Central memory CD4-positive, alpha-beta T cell (primary cell): ENCODE data around the gene CASKIN2.

ENCODE experiments used
- DNase-seq: peaks from one replicate; pipeline ENCODE4 v3.0.0; 2022

CASKIN2 gene

DNA sequence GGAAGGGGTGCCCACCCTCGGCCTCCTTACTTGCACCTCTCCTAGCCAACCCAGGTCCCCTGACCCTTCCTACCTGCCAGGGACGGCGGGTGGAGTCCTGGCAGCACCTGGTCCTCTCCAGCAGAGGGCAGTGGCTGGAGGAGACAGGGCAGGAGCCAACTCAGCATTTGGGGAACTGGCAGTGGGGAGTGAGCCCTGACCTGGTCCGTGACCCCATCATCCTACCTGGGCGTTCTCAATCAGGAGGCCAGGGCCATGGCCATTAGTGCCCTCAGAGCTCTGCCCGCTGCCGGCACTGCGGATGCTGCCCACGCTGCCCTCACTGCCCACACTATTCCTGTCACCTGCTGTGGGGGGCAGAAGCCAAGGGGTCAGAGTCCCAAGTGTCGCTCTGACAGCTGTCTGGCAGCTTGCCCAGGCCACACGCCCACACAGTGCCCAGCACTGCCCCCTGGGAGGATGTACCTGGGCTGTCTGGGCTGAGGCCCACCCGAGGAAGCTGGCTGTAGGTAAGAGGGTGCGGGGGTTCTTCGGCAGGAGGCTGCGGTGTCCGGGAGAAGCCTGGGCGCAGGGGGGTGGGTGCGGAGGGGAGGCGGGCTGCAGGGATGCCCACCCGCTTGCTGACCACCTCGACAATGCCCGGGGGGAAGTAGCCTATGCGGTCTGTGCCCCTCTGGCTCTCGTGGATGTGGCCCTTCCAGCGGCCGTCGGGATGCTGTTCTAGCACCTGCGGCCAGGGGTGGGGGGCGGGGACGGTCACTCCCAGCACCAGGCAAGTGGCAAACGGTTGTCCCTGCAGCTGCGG lies 10.8 kb downstream of the CASKIN2 start:
- DNase-seq: peak; percentile 38

DNA sequence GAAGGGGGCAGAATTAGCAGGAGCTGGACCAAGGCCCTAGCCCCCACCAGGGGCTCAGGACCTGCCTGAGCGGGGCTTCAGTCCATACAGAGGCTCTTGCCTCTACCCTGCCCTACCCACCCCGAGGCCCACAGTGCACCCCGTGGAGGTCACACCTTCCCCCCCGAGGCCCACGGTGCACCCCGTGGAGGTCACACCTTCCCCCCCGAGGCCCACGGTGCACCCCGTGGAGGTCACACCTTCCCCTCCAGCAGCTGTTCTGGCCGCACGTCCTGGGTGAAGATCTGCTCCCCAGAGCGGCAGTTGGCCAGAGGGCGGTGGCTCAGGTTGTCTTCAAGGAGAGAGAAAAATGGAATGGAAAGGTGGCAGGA lies 11.4 kb downstream of the CASKIN2 start:
- no peak for DNase-seq

DNA sequence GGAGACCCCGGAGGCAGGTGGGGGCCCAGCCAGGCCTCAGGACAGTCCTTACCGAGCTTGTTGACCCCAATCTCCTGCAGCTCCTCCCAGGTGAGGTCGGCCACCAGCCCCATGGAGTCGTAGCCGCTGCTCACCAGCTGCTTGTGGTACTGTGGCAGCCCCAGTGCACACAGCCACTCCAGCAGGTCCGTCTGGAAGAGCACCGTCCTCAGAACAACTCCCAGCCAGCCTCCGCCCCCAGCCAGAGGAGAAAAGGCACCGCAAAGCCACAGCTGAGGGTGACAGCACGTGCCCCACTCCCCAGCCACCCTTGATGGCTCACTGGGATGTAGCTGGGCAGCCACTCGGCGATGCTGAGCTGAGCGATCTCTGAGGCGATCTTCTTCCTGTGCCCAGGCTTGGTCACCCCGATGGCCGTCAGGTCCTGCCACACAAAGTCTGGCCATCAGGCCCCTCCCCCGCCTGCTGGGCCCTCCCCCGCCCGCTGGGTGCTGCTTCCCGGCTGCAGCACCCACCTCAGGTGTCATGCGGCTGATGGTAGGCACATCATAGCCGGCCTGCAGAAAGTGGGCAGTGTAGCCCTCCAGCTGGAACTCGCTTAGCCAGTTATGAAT lies 11.9 kb downstream of the CASKIN2 start:
- DNase-seq: no peak

DNA sequence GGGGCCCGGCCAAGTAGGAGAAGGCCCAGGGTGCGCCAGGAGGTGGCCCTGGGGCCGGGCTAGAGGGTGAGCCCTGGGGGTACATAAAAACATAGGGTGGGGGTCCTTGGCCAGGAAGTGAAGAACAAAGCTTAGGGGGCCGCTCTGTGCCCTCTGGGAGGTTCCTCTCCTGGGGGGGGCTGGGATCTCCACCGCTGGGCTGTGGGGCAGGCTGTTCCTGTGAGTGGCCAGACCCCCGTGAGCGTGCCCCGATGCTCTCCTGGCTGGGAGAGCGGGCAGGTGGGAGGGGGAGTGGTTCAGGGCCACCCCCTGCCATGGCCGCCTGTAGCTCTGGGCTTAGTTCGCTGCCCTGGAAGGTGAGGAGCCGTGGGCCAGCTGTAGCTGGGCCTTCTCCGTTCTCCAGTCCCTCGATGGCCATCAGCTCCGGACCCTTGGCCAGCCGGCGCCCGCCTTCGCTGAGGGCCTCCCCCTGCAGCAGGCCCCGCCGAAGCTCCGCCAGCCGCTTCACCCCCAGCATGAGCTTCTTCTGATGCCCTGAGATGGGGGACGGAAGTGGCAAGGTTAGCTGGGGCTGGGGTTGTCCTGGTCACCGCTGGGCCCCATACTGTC lies 12.5 kb downstream of the CASKIN2 start:
- DNase-seq: no peak

DNA sequence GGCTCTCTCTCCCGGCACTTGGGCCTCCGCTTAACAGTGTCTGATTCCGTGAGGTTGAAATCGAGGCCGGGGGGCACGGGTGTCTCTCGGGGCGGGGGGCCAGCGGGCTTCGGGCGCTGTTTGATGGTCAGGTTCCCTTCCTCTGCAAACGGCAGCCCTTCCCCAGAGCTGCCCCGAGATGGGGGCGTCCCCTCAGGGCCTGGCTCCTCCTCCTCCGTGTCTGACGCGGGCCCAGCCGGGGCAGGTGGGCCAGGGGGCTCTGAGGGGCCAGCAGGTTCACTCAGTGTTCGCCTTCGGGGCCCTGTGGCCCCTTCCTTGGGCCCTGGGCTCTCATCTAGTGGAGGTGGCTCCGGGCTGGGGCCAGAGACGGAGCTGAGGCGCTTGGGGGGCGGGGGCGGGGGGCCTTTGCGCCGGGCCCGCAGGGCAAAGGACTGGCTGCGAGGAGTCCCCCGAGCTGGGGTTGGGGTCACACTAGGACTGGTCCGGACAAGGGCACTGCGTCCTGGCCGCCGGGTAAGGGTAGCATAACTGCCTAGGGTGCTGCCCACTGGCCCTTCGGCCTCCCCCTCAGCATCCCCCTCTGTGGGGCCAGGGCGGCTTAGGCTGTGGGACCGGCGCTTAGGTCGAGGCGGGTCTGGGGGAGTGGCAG lies 13.1 kb downstream of the CASKIN2 start:
- DNase-seq: no peak

GRCh38 chr17:75501378-75502071 lies 13.8 kb downstream of the CASKIN2 start:
- no peak for DNase-seq

GRCh38 chr17:75500419-75501216 lies 14.7 kb downstream of the CASKIN2 start:
- DNase-seq: no peak

- DNase-seq: no peak
Measured at GRCh38 chr17:75499313-75500022, 15.9 kb downstream of the CASKIN2 start.

DNA sequence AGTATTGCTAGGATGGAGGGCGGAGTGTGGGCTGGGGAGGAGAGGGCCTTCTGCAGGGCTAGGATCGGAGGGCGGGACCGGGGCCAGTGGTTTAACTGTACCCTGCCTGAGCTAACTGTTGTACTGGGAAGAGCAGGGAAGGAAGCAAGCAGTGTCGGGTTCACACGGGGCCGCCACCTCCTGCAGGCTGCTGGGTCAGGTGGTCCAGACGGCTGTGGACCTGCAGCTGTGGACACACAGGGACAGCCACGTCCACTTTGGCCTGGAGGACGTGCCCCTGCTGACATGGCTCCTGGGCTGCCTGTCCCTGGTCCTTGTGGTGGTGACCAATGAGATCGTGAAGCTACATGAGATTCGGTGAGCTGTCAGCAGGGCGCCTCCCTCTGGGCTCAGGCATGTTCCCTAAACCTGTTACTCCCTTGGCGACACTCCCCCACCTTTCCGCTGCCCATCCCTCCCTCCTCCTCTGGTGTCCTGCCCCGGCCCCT lies 16.6 kb downstream of the CASKIN2 start:
- DNase-seq: no peak

- no peak for DNase-seq
Measured at GRCh38 chr17:75498039-75498725, 17.2 kb downstream of the CASKIN2 start.

- DNase-seq: no peak
Measured at GRCh38 chr17:75496005-75496404, 19.3 kb downstream of the CASKIN2 start.

- DNase-seq: no peak
Measured at GRCh38 chr17:75494326-75494877, 20.9 kb downstream of the CASKIN2 start.

DNA sequence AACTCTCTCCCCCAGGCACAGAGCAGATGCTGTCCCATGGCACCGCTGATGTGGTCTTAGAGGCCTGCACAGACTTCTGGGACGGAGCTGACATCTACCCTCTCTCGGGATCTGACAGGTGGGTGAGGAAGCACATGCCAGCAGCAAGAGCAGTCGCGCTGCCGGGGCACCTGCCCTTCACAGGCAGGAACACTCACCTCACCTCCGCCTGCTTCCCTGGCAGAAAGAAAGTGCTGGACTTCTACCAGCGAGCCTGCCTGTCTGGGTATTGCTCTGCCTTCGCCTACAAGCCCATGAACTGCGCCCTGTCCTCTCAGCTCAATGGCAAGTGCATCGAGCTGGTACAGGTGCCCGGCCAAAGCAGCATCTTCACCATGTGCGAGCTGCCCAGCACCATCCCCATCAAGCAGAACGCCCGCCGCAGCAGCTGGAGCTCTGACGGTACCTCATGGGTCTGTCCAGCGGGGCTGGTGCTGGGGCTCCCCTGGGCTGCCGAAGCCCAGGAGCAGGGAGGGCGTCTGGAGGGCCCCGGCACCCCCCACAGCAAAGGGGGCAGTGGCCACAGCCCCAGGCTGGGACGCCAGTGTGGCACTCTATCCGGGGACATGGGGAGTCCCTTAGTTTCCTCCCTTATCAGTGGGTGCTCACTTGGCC lies 21.7 kb downstream of the CASKIN2 start:
- no peak for DNase-seq

- DNase-seq: no peak
Measured at GRCh38 chr17:75492555-75493168, 22.7 kb downstream of the CASKIN2 start.

GRCh38 chr17:75491680-75492079 lies 23.7 kb downstream of the CASKIN2 start:
- DNase-seq: no peak

- DNase-seq: no peak
Measured at GRCh38 chr17:75490953-75491649, 24.2 kb downstream of the CASKIN2 start.

DNA sequence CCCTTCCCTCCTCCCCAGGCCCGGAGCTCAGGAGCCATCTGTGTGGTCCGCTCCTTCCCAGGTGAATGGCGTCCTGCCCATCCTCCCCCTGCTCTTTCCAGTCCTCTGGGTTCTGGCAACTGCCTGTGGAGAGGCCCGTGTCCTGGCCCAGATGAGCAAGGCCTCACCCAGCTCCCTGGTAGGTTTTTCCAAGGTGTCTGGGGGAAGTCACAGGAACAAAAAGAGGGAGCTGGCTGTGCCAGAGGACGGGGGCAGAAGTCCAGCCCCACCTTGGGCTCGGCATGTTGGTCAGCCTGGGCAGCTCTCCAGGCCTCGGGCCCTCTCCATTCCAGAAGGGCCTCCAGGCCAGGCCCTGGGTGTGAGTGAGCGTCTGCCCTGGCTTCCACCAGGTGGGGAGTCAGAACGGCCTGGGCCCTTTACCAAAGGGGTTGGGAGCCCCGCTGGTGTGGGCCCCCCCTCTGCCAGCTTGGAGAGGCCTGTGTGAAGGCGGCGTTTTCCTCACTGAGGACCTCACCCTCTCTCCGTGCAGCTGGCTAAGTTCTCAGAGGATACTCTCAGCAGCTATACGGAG lies 25.1 kb downstream of the CASKIN2 start:
- DNase-seq: no peak

DNA sequence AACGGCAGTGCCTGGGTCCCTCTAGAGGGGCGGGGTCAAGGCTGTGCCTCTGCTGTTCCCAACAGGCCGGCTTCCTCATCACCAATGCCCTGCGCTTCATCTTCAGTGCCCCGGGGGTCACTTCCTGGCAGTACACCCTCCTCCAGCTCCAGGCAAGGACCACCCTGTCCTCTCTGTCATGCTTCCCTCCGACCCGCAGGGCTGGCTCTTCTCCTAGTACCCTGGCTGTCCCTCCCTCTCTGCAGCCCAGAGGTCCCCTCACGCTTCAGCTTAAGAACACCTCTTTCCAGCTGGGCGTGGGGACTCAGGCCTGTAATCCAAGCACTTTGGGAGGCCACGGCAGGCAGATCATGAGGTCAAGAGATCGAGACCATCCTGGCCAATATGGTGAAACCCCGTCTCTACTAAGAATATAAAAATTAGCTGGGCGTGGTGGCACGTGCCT lies 25.8 kb downstream of the CASKIN2 start:
- no peak for DNase-seq
